ENCODE measurements around the gene SPON1. TPM values are rescaled to one million over a fixed set of nuclear protein-coding genes. Genes with fewer than 3 reads are reported as not detected.

Gene SPON1
- 100 to 1,000 TPM in 2 of 4 donors, 10 to 100 TPM in 2; 58.5 to 344 (median 105) TPM for total RNA-seq

DNA sequence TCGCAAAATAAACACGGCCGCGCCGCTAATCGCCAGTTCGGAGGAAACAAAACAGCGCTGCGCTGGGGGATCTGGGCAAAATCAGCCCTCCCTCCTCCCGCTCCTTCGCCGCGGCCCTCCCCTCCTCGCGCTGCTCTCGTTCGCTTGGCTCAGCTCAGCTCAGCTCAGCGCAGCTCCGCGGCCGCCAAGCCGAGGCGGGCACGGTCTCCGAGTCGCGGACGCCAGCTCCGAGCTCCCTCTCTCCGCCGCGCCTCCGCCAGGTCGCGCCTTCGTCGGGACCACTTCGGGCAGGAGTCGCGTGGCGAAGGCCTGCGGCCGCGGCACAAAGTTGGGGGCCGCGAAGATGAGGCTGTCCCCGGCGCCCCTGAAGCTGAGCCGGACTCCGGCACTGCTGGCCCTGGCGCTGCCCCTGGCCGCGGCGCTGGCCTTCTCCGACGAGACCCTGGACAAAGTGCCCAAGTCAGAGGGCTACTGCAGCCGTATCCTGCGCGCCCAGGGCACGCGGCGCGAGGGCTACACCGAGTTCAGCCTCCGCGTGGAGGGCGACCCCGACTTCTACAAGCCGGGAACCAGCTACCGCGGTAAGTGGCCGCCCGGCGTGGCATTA is at the start of gene SPON1:
Gene SPON1 (plus strand): TSS at position 162 of the 607 bp plus-strand sequence. CDS start 182 bp downstream, at position 344.
- TF ChIP-seq, protein P1, sequence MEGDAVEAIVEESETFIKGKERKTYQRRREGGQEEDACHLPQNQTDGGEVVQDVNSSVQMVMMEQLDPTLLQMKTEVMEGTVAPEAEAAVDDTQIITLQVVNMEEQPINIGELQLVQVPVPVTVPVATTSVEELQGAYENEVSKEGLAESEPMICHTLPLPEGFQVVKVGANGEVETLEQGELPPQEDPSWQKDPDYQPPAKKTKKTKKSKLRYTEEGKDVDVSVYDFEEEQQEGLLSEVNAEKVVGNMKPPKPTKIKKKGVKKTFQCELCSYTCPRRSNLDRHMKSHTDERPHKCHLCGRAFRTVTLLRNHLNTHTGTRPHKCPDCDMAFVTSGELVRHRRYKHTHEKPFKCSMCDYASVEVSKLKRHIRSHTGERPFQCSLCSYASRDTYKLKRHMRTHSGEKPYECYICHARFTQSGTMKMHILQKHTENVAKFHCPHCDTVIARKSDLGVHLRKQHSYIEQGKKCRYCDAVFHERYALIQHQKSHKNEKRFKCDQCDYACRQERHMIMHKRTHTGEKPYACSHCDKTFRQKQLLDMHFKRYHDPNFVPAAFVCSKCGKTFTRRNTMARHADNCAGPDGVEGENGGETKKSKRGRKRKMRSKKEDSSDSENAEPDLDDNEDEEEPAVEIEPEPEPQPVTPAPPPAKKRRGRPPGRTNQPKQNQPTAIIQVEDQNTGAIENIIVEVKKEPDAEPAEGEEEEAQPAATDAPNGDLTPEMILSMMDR (IDR thresholded peaks at IDR 0.05; ENCODE audit: low read depth): no peak

DNA sequence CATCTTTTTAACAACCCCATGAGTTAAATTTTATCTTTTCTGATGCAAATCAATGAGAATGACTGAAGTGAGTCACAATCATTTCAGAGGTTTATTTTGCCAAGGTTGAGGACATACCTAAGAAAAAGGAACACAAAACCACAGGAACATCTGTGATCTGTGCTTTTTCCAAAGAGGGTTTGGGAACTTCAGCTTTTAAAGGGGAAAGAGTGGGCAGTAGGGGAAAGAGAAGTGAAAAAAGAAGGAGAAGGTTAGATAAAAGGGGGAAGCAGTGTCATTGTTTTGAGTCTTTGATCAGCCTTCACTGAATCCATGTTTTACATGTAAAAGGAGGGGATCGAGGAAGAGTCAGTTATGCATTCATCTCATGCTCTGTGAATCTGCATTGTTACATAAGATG is 45.3 kb upstream of the SPON1 start:
- TF ChIP-seq, protein P1 (IDR thresholded peaks at IDR 0.05; ENCODE audit: low read depth): no peak

DNA sequence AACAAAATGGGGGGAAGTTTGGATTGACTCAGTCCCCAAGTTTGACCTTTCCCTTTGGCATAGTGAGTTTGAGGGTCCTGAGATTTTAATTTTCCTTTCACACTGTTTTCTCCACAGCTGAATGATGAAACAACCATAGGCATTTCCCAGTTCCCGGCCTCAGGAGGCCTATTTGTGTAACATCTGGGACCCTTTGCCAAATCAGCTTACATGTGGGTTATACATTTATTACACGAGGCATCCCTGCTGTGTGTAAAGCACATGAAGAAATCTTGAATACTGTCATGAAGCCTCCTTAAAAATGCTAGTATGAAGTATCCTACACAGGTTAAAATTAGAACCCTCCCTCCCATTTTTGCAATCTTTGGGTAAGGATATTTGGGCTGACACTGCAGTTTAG is 44.6 kb upstream of the SPON1 start:
- TF ChIP-seq, protein P1 (IDR thresholded peaks at IDR 0.05; ENCODE audit: low read depth): no peak

DNA sequence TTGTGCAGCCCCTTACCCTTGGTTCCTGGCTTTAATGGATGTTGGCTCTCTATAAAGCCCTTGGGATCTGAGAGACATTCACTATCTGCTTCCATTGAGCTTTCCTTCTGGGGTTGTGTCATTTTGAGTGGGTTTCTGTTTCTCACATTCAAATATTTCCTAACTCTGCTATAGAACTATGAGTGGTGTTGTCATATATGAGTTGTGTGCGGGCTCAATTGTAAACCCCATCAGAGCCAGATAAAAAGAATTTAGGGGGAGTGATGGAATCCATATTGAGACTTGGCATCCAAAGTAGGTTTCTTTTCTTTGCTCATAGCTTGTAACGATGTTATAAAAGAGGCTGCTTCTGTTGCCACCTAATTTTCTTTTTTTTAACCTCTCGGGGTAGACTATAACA is 41.8 kb upstream of the SPON1 start:
- TF ChIP-seq, protein P1 (IDR thresholded peaks at IDR 0.05; ENCODE audit: low read depth): no peak

DNA sequence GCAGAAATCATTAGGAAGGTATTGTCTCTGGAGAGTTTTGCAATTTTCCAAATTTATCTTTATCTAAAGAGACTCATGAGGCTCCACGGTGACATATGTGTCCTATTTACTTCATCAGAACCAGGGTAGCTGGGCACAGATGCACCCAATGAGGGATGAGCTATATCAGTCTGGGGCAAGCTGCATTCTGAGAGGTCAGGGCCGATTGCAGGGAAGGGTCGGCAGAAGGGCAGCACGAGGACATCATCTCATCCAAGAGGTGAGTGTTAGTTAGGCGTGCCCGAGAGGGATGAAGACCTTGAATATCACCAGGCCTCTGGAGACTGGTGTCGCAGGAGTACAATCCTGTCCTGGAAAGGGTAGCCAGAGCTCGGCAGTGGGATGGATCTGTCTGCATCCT is 41.0 kb upstream of the SPON1 start:
- TF ChIP-seq, protein P1 (IDR thresholded peaks at IDR 0.05; ENCODE audit: low read depth): no peak

DNA sequence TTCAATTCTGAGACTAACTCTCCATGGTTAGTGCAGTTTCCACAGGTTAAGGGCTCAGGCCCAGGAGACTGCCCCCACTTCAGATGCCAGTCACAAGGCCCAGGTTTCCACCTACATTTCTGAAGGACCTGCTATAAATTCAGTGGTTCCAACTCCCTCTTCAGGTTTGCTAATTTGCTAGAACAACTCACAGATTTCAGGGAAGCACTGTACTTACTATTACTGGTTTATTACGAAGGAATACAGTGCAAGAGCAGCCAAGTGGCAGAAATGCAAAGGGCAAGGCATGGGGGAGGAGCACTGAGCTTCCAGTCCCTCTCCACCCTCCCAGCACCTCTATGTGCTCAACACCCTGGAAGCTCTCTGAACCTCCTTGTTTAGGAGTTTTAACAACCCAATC is 39.3 kb upstream of the SPON1 start:
- TF ChIP-seq, protein P1 (IDR thresholded peaks at IDR 0.05; ENCODE audit: low read depth): no peak

DNA sequence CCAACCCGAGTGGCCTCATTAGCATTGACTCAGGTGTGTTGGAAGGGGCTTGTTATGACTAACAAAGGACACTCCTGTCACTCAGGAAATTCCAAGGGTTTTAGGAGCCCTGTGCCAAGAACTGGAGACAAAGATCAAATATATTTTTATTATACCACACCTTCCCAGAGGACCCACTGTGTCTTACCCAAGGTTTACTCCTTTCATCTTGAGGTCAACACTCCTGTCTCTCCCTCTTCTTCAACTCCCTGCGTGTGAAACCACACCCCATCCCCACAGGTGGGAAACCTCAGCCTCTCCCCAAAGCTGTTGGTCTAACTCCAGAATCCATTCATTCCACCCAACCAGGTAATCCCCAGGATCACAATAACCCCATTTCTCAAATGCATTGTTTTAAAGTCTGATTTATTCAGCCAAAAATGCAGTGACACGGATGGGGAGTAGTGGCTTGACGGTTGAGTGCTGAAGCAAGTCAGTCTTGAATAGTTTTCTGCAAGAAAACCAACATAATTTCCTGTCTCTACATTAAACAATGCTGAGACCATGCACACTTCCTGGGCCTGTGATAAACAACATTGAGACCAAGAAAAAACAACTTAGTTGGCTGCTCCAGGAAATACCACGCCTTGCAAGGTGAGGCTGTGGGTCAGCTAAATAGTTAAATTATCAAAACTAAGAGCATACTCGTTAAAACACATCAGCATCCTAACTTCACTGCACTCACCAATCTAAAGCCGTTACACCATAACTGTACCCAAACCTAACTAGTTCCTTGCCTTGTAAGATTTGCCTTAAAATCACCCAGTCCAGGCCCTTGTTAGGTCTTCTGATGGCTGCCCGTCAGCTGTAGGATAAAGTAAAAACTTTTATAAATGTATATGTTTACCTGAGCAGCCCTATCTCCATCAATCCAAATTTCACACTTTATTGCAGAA is 38.5 kb upstream of the SPON1 start:
- TF ChIP-seq, protein P1 (IDR thresholded peaks at IDR 0.05; ENCODE audit: low read depth): no peak

Data from subcutaneous adipose tissue (tissue), 4 donors.